A673 (cell line): ENCODE results near the gene CPXM1. TPM values are rescaled to one million over a fixed set of nuclear protein-coding genes. Genes with fewer than 3 reads are reported as not detected.

Source experiments
- BruUV-seq: library from RNA; stranded (reverse); fragments of 400-500 nt; replicated peaks from 2 replicates; lab custom pipeline; 2021; lab: Mats Ljungman, UMichigan
- CTCF ChIA-PET: fragments of 300-600 bp; sonication (Branson Sonifier 250); formaldehyde crosslinking; loops from one replicate; lab custom pipeline; 2022; ENCODE audit warnings: antibody characterized with exemption; lab: Charles Lee
- POLR2A ChIA-PET: fragments of 300-600 bp; sonication (Branson Sonifier 250); formaldehyde crosslinking; loops from one replicate; lab custom pipeline; 2022; ENCODE audit warnings: antibody characterized with exemption; ENCODE audit not compliant: low non-redundant PET; lab: Charles Lee
- DNase-seq: peaks from one replicate; pipeline ENCODE4 v3.0.0-alpha.2; 2015; ENCODE audit warnings: low spot score
- H3K27ac ChIP-seq: fragments of 200-600 bp; sonication (generic); 2 replicates; pipeline ENCODE4 v1.5.1; 2016; ENCODE audit warnings: mixed run types, low read depth, mild to moderate bottlenecking, mixed read lengths, antibody characterized with exemption, low read length; ENCODE audit not compliant: poor library complexity, severe bottlenecking
- H3K27me3 ChIP-seq: fragments of 200-600 bp; sonication (generic); replicated peaks from 2 replicates; pipeline ENCODE4 v1.6.1; 2017; ENCODE audit warnings: mixed run types, low read depth, mild to moderate bottlenecking, mixed read lengths, antibody characterized with exemption, low read length; ENCODE audit not compliant: insufficient read depth, poor library complexity
- H3K36me3 ChIP-seq: fragments of 200-600 bp; sonication (generic); 2 replicates; pipeline ENCODE4 v1.6.1; 2016; ENCODE audit warnings: mixed run types, mild to moderate bottlenecking, mixed read lengths, antibody characterized with exemption, low read length; ENCODE audit not compliant: insufficient read depth, poor library complexity, severe bottlenecking
- H3K4me1 ChIP-seq: fragments of 200-600 bp; sonication (generic); 2 replicates; pipeline ENCODE4 v1.6.1; 2017; ENCODE audit warnings: mixed run types, mild to moderate bottlenecking, mixed read lengths, antibody characterized with exemption, low read length; ENCODE audit not compliant: insufficient read depth, poor library complexity, severe bottlenecking
- H3K4me3 ChIP-seq: fragments of 200-600 bp; sonication (generic); 2 replicates; pipeline ENCODE4 v1.5.1; 2016; ENCODE audit warnings: low read depth, mixed run types, mild to moderate bottlenecking, mixed read lengths, low read length; ENCODE audit not compliant: poor library complexity, severe bottlenecking
- H3K9me3 ChIP-seq: fragments of 200-600 bp; sonication (generic); 2 replicates; pipeline ENCODE4 v1.6.1; 2016; ENCODE audit warnings: mixed run types, low read depth, mild to moderate bottlenecking, mixed read lengths, antibody characterized with exemption, low read length; ENCODE audit not compliant: poor library complexity, severe bottlenecking
- EZH2 ChIP-seq: fragments of 200-600 bp; sonication (generic); IDR thresholded peaks from 2 replicates; pipeline ENCODE4 v1.6.1; 2017; ENCODE audit warnings: borderline replicate concordance, low read depth, mild to moderate bottlenecking, mixed read lengths, antibody characterized with exemption, low read length; ENCODE audit not compliant: poor library complexity, severe bottlenecking
- intact Hi-C: fragments of 100-400 bp; cut with micrococcal nuclease; formaldehyde crosslinking; loops from one replicate; pipeline ENCODE4 v1.10.0; 2022; ENCODE audit not compliant: unreplicated experiment
- total RNA-seq: library from RNA; stranded (reverse); gene quantifications from 2 replicates; pipeline ENCODE4 v1.2.3, GENCODE V29; 2021
- TF ChIP-seq, protein P1 (sequence below): fragments of 300-800, 200-600 bp; sonication (generic); conservative IDR thresholded peaks from 2 replicates; pipeline ENCODE4 v1.5.1; 2017; ENCODE audit warnings: low read depth, mild to moderate bottlenecking, antibody characterized with exemption, low read length, moderate library complexity, mixed read lengths

CPXM1 gene
- total RNA-seq, 1 experiment from 2014 or later, result 3.8 TPM

DNA sequence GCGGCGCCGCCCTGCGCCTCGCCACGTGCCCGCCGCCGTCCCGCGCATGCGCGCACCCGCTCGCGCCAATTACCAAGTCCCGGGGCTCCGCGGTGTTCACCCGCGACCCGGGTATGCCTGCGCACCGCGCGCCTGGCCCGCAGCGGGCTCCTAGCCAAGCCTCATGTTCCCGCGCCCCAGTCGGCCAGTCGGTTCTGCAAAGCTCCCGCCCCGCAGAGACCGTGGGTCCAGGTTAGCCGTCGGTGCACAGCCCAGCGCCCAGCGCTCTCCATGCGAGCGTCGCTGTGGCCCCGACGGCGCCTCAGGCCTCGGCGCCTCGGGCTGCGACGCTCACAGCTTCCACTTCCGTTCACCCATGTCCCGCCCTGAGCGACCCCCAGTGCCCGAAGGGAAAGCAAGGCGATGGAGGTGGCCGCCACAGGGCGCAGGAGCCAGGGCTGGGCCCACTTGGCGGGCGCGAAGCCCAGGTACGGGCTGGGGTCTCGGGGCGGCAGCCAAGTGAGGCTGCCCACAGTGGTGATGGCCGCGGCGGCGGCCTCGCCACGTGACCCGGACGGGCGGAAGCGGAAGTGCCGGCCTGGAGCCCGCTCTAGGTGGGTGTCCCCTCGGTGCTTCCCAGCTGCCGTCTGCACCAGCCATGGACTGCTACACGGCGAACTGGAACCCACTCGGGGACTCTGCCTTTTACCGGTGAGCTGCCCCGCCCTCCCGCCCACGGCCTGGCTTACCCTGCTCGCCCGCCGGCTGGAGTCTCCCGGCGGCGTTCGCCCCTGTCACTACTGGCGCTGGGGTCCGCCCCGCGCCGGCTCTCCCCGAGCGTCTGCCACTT is 39.9 kb upstream of the CPXM1 start, which contains the start of the genes PCED1A and VPS16:
Gene PCED1A, minus strand, starts transcription at position 518 of the 829 bp plus-strand sequence. CDS start 743 bp downstream, outside the sequence.
Gene VPS16, plus strand, starts transcription at position 608 of the 829 bp plus-strand sequence. Its CDS starts 30 bp downstream, at position 638.
- intact Hi-C loops, result no loop called here
- peak within 1 kb of the TSS; percentile 70 for H3K4me3 ChIP-seq
- BruUV-seq, result no TSS peak

DNA sequence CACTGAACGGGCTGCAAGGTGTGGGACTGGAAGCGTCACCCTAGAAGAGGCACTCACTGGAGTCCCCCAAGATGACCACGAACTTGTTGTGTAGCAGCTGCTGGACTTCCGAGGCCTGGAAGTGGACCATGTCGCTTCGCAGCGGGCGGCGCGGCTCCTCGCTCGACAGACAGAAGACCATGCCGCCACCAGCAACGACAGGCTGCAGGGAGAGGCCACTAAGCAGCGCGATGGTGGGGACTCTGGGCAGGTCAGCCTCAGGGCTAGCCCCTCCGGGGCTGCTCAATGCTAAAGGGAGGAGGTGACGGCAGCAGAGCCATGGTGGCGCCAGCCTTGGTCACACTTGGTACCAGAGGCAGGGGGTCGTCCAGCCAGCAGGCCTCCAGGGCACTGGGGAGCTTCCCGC is 39.3 kb upstream of the CPXM1 start:
- peaks cover 15% of the 10 kb centered on the region for H3K4me1 ChIP-seq
- H3K4me3 ChIP-seq, result peak overlapping the region; percentile 70
- peaks cover 8% of the 10 kb centered on the region for H3K36me3 ChIP-seq
- ChIA-PET CTCF (no interaction called here), POLR2A (no interaction called here)
- intact Hi-C loops, result no loop called here
- no peak for TF ChIP-seq EZH2
- TF ChIP-seq, protein P1, sequence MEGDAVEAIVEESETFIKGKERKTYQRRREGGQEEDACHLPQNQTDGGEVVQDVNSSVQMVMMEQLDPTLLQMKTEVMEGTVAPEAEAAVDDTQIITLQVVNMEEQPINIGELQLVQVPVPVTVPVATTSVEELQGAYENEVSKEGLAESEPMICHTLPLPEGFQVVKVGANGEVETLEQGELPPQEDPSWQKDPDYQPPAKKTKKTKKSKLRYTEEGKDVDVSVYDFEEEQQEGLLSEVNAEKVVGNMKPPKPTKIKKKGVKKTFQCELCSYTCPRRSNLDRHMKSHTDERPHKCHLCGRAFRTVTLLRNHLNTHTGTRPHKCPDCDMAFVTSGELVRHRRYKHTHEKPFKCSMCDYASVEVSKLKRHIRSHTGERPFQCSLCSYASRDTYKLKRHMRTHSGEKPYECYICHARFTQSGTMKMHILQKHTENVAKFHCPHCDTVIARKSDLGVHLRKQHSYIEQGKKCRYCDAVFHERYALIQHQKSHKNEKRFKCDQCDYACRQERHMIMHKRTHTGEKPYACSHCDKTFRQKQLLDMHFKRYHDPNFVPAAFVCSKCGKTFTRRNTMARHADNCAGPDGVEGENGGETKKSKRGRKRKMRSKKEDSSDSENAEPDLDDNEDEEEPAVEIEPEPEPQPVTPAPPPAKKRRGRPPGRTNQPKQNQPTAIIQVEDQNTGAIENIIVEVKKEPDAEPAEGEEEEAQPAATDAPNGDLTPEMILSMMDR, result no peak
- no peak for DNase-seq
- BruUV-seq, result no TSS peak
- peak overlapping the region; percentile 94 for H3K27ac ChIP-seq
- H3K27me3 ChIP-seq, result no peaks in the 10 kb centered on the region
- H3K9me3 ChIP-seq, result no peaks in the 10 kb centered on the region

More for the DNA sequence above, 39.9 kb upstream of the CPXM1 start, which contains the start of the genes PCED1A and VPS16:
- Histone ChIP-seq H3K27ac (peak within 1 kb of the TSS; percentile 94), H3K27me3 (no peaks in the 10 kb centered on the region), H3K9me3 (no peaks in the 10 kb centered on the region), H3K4me1 (peaks cover 15% of the 10 kb centered on the region), H3K36me3 (peaks cover 8% of the 10 kb centered on the region)
- peak; percentile 93 for DNase-seq
- TF ChIP-seq, protein P1, result no peak
- no peak for TF ChIP-seq EZH2
- CTCF ChIA-PET, result no interaction called here
- POLR2A ChIA-PET, result no interaction called here

DNA sequence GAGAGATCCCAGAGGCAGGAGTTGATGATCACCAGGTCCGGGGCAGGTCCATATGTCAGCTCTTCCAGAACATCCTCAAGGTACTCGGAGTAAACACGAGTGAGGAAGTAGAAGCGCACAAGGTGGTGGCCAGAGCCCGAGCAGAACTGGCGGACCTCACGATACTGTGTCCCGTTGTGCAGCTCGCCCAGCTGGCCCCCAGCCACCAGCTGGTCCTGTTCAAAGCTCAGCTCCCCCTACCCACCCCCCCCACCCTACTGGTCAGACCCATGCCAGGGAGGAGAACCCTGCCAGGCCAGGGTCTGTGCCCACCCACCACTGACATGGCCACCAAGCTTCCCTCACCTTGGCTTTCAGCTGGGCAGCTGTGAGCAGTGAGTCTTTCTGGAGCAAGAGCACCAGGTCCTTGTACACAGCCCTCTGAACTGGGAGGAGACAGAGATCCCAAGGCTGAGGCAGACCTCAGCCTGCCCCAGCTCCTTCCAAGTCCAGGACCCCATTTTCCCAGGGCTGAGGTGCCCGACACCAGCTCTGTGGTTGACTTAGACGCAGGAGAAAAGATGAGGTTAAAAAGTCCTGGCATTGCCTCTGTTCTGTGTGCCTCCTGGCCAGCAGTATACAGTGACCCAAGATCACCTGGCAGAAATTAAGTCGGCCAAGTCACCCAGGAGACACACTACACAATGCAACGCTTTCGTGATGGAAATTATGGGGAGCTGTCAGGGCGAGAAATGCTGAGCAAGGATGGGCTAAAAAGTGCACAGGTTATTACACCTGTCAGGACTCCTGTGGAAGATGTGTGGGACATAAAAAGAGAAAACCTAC is 38.6 kb upstream of the CPXM1 start:
- intact Hi-C loops, result no loop called here
- no TSS peak for BruUV-seq
- Histone ChIP-seq H3K27ac (no peak overlapping the region), H3K4me3 (no peak overlapping the region), H3K4me1 (peaks cover 15% of the 10 kb centered on the region), H3K27me3 (no peaks in the 10 kb centered on the region), H3K36me3 (peaks cover 8% of the 10 kb centered on the region), H3K9me3 (no peaks in the 10 kb centered on the region)
- TF ChIP-seq EZH2, result no peak
- TF ChIP-seq, protein P1, result no peak
- DNase-seq, result no peak
- ChIA-PET POLR2A (no interaction called here), CTCF (no interaction called here)
